GM19395 (cell line): ENCODE results near the gene ZNF451.
A peak's percentile ranks its signal among the peaks of the same experiment; 100 is the strongest.
"Not testable (repeated sequence)": the region's sequence is repeated elsewhere in the genome, so short reads cannot be mapped to it uniquely, and the experiment has no call there.

Experiments
- ATAC-seq: cut with Tn5 transposase; IDR thresholded peaks from one replicate; pipeline ENCODE4 v1.9.1; 2021; ENCODE audit warnings: mild to moderate bottlenecking, moderate library complexity; ENCODE audit not compliant: unreplicated experiment

The ZNF451 gene, protein sequence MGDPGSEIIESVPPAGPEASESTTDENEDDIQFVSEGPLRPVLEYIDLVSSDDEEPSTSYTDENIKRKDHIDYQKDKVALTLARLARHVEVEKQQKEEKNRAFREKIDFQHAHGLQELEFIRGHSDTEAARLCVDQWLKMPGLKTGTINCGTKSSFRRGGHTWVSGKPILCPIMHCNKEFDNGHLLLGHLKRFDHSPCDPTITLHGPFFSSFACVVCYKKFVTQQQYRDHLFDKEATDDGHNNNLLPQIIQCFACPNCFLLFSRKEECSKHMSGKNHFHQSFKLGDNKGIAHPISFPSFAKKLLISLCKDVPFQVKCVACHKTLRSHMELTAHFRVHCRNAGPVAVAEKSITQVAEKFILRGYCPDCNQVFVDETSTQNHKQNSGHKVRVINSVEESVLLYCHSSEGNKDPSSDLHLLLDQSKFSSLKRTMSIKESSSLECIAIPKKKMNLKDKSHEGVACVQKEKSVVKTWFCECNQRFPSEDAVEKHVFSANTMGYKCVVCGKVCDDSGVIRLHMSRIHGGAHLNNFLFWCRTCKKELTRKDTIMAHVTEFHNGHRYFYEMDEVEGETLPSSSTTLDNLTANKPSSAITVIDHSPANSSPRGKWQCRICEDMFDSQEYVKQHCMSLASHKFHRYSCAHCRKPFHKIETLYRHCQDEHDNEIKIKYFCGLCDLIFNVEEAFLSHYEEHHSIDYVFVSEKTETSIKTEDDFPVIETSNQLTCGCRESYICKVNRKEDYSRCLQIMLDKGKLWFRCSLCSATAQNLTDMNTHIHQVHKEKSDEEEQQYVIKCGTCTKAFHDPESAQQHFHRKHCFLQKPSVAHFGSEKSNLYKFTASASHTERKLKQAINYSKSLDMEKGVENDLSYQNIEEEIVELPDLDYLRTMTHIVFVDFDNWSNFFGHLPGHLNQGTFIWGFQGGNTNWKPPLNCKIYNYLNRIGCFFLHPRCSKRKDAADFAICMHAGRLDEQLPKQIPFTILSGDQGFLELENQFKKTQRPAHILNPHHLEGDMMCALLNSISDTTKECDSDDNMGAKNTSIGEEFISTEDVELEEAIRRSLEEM

DNA sequence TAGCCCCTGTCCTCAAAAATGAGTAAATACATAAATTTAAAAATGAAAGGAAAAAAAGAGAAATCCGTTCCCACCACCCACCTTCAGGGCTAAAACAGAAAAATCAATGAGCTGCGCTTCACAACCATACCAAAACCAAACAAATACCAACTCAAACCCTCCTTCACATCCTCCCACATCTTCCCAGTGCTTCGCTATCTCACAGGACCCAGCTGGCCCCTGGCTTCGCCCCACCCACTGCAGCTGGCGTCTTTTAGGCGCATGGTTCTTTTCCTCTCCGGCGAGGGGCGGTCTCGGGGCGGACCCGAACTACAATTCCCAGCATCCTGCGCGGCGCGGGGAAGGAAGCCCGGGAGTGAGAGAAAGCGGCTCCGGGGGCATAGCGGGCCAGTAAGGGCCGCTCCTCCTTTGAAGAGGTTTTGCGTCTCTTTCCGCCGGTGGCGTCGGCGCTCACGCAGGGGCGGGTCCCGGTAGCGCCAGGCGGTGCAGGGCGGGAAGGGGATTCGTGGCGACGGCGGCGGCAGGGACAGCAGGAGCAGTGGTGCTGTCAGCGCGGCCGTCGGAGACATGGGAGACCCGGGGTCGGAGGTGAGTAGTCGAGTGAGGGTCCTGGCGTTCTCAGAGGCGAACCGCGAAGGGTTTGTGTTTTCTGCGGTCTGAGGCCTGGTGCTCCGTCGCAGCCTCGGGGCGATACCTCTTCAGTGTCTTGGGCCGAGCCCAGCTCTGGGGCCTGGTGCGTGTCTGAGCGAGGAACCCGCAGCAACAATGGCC lies at the start of gene ZNF451:
Gene ZNF451 (plus strand): TSS at position 502 of the 771 bp plus-strand sequence. CDS start 66 bp downstream, at position 568.
- ATAC-seq, result peak; percentile 90

- not testable (repeated sequence) for ATAC-seq
Observed at GRCh38 chr6:57044061-57044460, 45.9 kb upstream of the ZNF451 start.

GRCh38 chr6:57044568-57044967 lies 45.4 kb upstream of the ZNF451 start:
- ATAC-seq, result no peak

GRCh38 chr6:57046332-57047256 lies 43.4 kb upstream of the ZNF451 start, which contains the start of gene KIAA1586:
KIAA1586 (plus strand) TSS chr6:57046693; CDS start chr6:57046756, 63 bp downstream.
- peak; percentile 95 for ATAC-seq

DNA sequence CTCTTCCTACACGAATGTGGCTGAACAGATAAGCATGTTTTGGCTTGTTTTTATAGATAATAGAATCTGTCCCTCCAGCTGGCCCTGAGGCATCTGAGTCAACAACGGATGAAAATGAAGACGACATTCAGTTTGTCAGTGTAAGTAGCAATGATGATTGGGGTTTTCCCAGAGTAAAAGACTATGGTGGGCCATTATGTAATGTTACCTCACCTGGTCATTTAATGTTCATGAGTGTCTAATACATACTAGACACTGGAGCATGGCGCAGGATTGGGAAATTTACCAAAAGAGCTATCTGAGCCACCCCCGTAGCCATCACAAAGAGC lies 42.8 kb upstream of the ZNF451 start:
- peak; percentile 25 for ATAC-seq

DNA sequence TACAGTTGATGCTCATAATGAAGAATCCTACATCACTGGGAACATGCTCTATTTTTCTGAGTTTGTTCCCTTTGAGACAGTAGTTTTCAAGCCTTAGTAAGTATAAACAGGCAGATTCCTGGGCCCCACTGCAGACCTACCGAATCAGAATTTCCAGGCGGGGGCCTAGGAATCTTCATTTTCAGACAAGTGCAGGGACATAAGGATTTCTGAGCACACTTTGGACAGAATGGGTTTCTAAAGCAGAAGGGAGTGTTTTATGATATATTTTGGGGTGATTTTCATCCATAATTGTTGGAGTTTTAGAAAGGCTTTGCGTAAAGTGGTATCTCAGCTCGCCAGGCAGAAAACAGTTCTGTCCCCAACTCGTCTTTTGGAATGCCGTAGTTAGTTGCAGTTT lies 42.1 kb upstream of the ZNF451 start:
- not testable (repeated sequence) for ATAC-seq

GRCh38 chr6:57048577-57048976 lies 41.4 kb upstream of the ZNF451 start:
- no peak for ATAC-seq

DNA sequence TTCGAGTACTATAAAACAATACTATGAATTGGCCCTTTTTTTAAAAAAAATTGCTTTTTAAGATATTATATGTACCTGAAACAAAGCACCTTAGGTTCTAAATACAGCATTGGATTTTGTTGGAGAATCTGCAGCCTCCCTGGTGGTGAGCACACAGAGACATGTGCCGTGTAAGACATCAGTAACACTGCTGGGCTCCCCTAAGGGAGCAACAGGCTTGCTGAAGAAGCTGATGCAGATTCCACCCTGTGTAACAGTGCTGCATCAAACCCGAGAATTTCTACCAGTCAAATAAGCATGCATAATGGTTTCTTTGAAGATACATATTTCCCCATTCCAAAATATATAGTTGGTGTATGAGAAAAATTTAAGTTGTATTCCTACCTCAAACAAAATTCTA lies 26.1 kb upstream of the ZNF451 start:
- no peak for ATAC-seq

- no peak for ATAC-seq
Observed at GRCh38 chr6:57064809-57065208, 25.2 kb upstream of the ZNF451 start.

DNA sequence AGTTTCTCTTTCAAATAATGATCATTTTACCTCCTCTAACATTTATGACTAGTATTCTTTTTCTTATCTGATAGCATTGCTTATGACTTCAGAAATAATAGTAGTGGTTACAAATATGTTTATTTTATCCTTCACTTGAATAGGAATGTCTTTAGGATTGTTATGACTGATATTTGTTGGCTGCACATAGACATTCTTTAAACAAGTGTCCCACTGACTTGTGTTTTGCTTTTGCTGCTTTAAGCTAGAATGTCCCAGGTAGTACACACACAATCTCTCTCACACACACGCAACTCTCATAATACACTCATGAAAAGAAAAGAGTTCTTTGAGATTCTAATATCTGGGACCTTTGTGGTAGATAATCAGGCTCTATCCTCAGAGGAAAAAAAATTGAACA lies 21.9 kb upstream of the ZNF451 start:
- no peak for ATAC-seq

GRCh38 chr6:57069228-57069627 lies 20.8 kb upstream of the ZNF451 start:
- ATAC-seq, result no peak

GRCh38 chr6:57069920-57070331 lies 20.1 kb upstream of the ZNF451 start:
- ATAC-seq, result no peak

- no peak for ATAC-seq
Observed at GRCh38 chr6:57072108-57072507, 17.9 kb upstream of the ZNF451 start.

- ATAC-seq, result no peak
Observed at GRCh38 chr6:57074383-57074782, 15.6 kb upstream of the ZNF451 start.

DNA sequence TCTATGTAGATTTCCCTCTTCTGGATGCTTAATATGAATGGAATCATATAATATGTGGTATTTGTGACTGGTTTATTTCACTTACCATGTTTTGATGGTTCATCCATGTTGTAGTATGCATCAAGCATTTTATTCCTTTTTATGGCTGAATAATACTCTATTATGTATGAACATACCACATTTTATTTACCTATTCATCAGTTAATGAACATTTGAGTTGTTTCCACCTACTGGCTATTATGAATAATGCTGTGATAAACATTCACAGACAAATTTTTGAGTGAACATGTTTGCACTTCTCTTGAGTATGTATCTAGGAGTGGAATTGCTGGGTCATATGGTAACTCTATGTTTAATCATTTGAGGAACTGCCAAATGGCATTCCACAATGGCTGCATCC lies 14.9 kb upstream of the ZNF451 start:
- ATAC-seq, result no peak

- no peak for ATAC-seq
Observed at GRCh38 chr6:57078531-57079207, 11.3 kb upstream of the ZNF451 start.

GRCh38 chr6:57085471-57085870 lies 4.5 kb upstream of the ZNF451 start:
- ATAC-seq, result no peak

DNA sequence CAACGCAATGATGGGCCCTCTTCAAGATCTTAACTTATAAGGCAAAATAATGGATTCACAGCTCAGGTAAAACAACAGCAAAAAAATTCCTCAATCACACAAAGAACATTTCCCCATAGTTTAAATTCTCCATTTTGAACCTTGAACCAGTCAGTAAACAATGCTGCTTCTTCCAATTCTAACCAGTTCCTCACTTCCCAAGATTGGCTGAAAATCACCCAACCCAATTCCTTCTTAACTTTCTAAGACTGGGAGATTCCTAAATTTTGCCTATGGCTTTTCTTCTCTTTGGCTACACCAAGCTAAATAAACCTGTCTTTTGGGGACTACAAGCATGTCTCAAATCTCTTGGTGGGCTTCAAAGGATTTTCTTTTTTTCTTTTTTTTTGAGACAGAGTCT lies 3.1 kb upstream of the ZNF451 start:
- ATAC-seq, result no peak

- no peak for ATAC-seq
Observed at GRCh38 chr6:57087916-57088315, 2.1 kb upstream of the ZNF451 start.
